KMS-11 (cell line): ENCODE data around the gene RTCA.
"Not testable (repeated sequence)": the region's sequence is repeated elsewhere in the genome, so short reads cannot be mapped to it uniquely, and the experiment has no call there.

Source experiments
- H2AFZ ChIP-seq: fragments of 200-600 bp; sonication (generic); 2 replicates; pipeline ENCODE4 v1.6.1; 2016; ENCODE audit warnings: antibody characterized with exemption, mixed run types, low read depth
- H3K27ac ChIP-seq: fragments of 200-600 bp; sonication (generic); 2 replicates; pipeline ENCODE4 v1.6.1; 2016; ENCODE audit warnings: mild to moderate bottlenecking, mixed run types
- H3K27me3 ChIP-seq: fragments of 200-600 bp; sonication (generic); 2 replicates; pipeline ENCODE4 v1.6.1; 2017; ENCODE audit warnings: mild to moderate bottlenecking, low read depth, mixed run types, moderate library complexity; ENCODE audit not compliant: insufficient read depth
- H3K36me3 ChIP-seq: fragments of 200-600 bp; sonication (generic); 2 replicates; pipeline ENCODE4 v1.6.1; 2017; ENCODE audit warnings: mild to moderate bottlenecking, mixed run types; ENCODE audit not compliant: insufficient read depth
- H3K4me1 ChIP-seq: fragments of 200-600 bp; sonication (generic); 2 replicates; pipeline ENCODE4 v1.6.1; 2016; ENCODE audit warnings: mild to moderate bottlenecking, low read depth, mixed run types; ENCODE audit not compliant: poor library complexity, severe bottlenecking
- H3K4me2 ChIP-seq: fragments of 200-600 bp; sonication (generic); 2 replicates; pipeline ENCODE4 v1.7.0; 2016; ENCODE audit warnings: mild to moderate bottlenecking, mixed run types
- H3K4me3 ChIP-seq: fragments of 200-600 bp; sonication (generic); IDR thresholded peaks from 2 replicates; pipeline ENCODE4 v1.6.1; 2017; ENCODE audit warnings: low read depth, low read length, mixed read lengths; ENCODE audit not compliant: insufficient read depth
- H3K79me2 ChIP-seq: fragments of 200-600 bp; sonication (generic); 2 replicates; pipeline ENCODE4 v1.6.1; 2016; ENCODE audit warnings: low read depth, mixed run types; ENCODE audit not compliant: insufficient read depth
- H3K9ac ChIP-seq: fragments of 200-600 bp; sonication (generic); 2 replicates; pipeline ENCODE4 v1.6.1; 2016; ENCODE audit warnings: mild to moderate bottlenecking, mixed run types
- H4K20me1 ChIP-seq: fragments of 200-600 bp; sonication (generic); 2 replicates; pipeline ENCODE4 v1.6.1; 2016; ENCODE audit warnings: mild to moderate bottlenecking, mixed run types; ENCODE audit not compliant: insufficient read depth
- CTCF ChIP-seq: fragments of 200-600 bp; sonication (generic); conservative IDR thresholded peaks from 2 replicates; pipeline ENCODE4 v1.6.1; 2017; ENCODE audit warnings: low read depth, mild to moderate bottlenecking, antibody characterized with exemption, low read length, moderate library complexity, mixed read lengths

RTCA gene

DNA sequence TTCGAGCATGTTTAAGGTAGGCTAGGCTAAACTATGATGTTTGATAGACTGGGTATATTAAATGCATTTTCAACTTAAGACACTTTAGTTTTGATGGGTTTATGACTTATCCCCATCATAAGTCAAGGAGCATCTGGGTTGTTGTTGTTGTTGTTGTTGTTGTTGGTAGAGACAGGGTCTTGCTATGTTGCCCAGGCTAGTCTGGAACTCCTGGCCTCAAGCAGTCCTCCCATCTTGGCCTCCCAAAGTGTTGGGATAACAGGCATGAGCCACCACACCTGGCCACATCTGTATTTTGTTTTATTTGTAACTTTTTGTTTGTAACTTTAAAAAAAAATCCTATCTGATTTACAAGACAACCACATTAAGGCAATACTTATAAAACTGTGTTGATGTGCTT lies 33.9 kb upstream of the RTCA start:
- no peak overlapping the region for H2AFZ ChIP-seq
- H3K4me1 ChIP-seq = no peaks in the 10 kb centered on the region
- H3K27ac ChIP-seq = no peak overlapping the region
- H4K20me1 ChIP-seq = no peaks in the 10 kb centered on the region
- no peaks in the 10 kb centered on the region for H3K36me3 ChIP-seq
- no peak overlapping the region for H3K4me2 ChIP-seq
- no peak for TF ChIP-seq CTCF
- H3K4me3 ChIP-seq = no peak overlapping the region
- H3K79me2 ChIP-seq = no peaks in the 10 kb centered on the region
- no peak overlapping the region for H3K9ac ChIP-seq
- H3K27me3 ChIP-seq = no peaks in the 10 kb centered on the region

DNA sequence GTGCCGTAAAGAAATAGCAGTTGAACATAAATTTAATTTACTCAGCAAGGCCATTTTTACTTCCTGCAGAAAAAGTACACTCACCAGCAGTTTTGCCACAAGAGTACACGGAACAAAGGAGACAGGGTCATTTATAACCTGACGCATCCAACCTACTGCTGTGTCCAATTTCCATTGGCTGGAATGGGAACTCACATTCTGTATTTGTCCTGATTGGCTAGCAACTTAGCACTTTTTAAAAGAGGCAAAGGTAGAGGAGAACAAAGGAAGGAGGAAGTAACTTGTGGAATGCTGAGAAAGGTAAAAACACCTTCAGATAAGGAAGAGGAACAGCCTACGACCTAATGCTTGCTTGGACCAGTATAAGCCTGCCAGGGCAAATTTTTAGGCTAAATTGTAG lies 32.5 kb upstream of the RTCA start:
- not testable (repeated sequence) for H3K4me2 ChIP-seq, H3K36me3 ChIP-seq, H3K4me3 ChIP-seq, H3K4me1 ChIP-seq, H4K20me1 ChIP-seq, H3K9ac ChIP-seq, H2AFZ ChIP-seq, H3K27me3 ChIP-seq, H3K79me2 ChIP-seq, H3K27ac ChIP-seq

DNA sequence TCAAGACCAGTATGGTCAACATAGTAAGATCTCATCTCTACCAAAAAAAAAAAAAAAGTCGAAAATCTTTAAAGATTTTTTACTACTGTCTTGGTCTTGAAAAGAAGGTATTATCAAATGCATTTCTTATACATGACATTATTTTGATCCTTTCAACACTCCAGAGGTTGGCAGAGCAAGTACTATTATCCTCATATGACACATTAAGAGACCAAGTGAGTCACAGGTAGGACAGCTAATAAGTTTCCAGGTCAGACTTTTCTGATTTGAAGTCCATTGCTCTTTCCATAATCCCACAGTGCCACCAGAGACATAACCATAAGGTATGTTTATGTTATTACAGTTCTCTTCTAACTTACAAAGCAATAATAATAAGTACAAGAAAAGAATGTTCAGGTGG lies 31.6 kb upstream of the RTCA start:
- H3K4me1 ChIP-seq = no peaks in the 10 kb centered on the region
- H4K20me1 ChIP-seq = no peaks in the 10 kb centered on the region
- no peak overlapping the region for H3K4me3 ChIP-seq
- H3K4me2 ChIP-seq = no peak overlapping the region
- H3K27ac ChIP-seq = no peak overlapping the region
- H3K27me3 ChIP-seq = no peaks in the 10 kb centered on the region
- no peak overlapping the region for H3K9ac ChIP-seq
- no peaks in the 10 kb centered on the region for H3K36me3 ChIP-seq
- no peak overlapping the region for H2AFZ ChIP-seq
- H3K79me2 ChIP-seq = no peaks in the 10 kb centered on the region
- TF ChIP-seq CTCF = no peak

DNA sequence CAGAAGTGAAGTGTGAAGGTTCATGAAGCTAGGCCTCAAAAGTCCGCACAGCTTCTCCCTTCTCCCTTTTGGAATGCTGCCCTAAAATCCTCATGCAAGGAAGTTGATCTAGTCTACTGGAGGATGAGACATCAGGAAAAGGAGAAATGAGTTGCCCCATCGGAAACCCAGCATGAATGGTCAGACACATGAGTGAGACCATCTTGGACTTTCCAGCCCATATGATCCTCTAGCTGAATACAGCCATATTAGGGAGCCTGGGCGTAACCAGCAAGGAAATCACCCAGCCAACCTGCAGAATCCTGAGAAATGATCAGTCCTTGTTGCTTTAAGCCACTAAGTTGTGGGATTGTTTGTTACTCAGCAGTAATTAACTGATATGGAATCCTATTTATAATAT lies 28.9 kb upstream of the RTCA start:
- Histone ChIP-seq H3K4me2 (no peak overlapping the region), H3K4me1 (no peaks in the 10 kb centered on the region), H3K4me3 (no peak overlapping the region), H3K79me2 (no peaks in the 10 kb centered on the region), H3K9ac (no peak overlapping the region), H4K20me1 (no peaks in the 10 kb centered on the region), H3K27me3 (no peaks in the 10 kb centered on the region), H2AFZ (no peak overlapping the region), H3K27ac (no peak overlapping the region), H3K36me3 (no peaks in the 10 kb centered on the region)
- TF ChIP-seq CTCF = no peak

DNA sequence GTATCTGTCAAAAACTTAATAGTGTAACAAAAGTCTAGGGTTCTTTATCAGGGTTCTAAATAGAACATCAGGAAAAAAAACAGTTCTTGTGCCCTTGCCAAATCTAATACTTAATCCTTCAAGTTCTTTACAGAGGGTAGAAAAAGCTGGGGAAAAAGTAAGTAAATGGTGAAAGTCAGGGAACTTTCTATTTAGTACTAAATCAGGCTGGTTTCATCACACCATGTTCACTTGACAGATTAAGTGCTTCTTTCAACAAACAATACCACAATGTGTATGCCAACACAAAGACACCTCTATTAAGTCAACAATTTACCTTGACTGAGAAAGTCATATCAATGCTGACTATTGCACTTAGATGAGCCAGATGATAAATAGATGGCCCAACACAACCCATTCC lies 26.1 kb upstream of the RTCA start:
- no peak overlapping the region for H2AFZ ChIP-seq
- no peak overlapping the region for H3K9ac ChIP-seq
- H3K27me3 ChIP-seq = no peaks in the 10 kb centered on the region
- H3K4me3 ChIP-seq = no peak overlapping the region
- H3K27ac ChIP-seq = no peak overlapping the region
- no peaks in the 10 kb centered on the region for H4K20me1 ChIP-seq
- H3K79me2 ChIP-seq = no peaks in the 10 kb centered on the region
- H3K4me2 ChIP-seq = no peak overlapping the region
- H3K36me3 ChIP-seq = no peaks in the 10 kb centered on the region
- no peaks in the 10 kb centered on the region for H3K4me1 ChIP-seq
- TF ChIP-seq CTCF = no peak
